GM18867 (cell line): ENCODE data around the gene NR6A1.

Experiments used
- ATAC-seq: cut with Tn5 transposase; IDR thresholded peaks from one replicate; pipeline ENCODE4 v1.9.1; 2021; ENCODE audit warnings: mild to moderate bottlenecking, moderate library complexity; ENCODE audit not compliant: unreplicated experiment

The NR6A1 gene

DNA sequence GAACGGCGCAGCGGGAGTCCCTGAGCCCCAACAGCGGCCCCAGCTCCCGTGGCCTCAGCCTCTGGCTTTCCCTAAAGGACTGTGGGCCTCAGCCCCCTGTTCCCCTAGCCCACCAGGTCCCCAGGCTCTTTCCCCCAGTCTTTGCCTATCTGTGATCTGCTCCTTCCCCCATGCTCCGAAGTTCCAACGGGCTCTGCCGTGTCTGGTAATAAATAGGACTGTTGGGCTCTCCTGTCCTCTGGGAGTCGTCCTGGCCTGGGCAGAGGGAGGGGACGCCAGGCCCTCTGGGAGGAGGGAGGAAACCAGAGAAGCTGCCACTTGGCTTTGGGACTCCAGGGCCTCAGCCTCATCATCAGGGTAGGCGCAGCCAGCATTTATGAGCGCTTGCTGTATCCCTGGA is 292.8 kb downstream of the NR6A1 start:
- ATAC-seq, result no peak

DNA sequence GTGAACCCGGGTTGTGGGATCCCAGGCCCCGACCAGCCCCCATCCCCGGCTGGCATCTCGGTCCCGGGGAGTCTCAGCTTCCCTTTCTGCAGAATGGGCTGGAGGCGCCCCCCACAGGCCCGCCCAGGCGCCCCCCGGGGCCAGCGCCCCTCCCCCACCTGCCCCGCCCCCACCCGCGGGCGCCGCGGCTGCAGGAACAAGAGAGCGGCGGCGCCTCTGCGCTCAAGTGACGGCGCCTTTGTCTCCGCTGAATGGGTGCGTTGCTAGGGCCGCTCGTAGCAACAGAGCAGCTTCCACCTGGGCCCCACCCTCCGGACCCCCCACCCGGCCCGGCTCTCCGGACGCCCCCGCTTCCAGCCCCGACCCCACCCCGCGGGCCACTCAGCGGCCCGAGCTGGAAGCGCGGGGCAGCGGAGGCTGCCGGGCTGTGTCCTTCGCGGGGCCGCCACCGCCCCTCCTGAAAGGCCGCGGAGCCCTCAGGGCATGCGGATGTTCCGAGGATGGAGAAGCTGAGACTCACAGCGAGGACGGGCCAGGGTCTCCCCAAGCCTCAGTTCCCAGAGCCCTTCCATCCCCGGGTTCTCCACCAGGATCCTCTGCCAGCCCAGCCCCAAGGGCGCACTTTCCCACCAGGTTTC is 293.3 kb downstream of the NR6A1 start:
- no peak for ATAC-seq

DNA sequence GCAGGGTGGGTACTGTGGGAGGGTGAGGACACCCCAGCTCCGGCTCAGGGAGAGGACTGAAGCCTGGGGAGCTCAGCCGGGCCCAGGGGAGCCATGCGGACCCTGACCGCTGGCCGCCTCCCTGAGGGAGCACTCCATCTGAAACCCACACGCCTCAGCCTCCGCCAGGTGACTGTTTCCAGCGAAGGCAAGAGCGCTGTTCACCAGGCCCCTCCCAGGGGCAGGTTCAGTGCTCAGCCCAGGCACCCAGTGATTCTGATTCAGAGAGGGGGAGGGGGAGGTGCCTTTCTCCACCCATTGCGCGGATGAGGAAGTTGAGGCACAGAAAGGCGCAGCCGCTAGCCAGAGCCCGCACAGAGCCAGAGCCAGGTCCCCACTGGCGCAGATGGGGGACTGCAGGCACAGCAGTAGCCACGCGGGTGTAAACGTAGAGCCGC is 293.9 kb downstream of the NR6A1 start:
- ATAC-seq, result no peak

DNA sequence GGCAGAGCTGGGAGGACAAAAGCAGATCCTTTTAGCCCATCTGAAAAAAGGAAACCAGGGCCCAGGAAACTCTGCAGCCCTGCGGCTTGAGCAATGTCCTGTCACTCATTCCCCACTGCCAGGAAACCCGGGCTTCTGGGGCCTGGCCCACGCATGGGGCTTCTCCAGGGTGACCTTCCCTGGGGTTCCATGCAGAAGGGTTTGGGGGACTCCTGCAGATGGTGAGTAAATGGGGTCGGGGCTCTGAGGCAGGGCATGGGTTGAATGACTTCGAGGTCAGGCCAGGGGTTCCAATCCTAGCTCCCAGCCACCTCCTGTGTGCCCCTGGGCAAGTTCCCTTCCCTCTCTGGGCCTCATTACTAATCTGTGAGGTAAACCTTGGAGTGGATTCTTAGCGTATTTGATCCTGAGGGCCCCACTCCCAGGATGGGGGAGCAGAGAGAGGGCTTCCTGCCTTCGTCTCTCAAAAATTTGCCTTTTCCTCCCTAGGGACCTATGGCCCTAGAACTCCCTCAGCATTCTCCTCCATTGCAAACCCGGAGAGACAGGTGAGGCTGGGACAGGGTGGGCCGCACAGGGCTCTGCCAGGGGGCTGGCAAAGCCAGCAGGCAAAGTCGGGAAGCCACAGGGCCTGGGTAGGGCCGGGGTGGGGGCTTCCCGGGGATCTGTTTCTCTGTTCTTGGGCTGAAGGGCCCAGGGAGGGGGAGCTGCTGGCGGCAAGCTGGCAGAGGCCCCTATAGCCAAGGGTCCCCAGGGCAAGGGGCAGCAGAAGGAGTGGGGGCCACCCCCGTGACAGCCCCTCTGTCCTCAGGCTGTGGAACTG is 295.0 kb downstream of the NR6A1 start:
- no peak for ATAC-seq

DNA sequence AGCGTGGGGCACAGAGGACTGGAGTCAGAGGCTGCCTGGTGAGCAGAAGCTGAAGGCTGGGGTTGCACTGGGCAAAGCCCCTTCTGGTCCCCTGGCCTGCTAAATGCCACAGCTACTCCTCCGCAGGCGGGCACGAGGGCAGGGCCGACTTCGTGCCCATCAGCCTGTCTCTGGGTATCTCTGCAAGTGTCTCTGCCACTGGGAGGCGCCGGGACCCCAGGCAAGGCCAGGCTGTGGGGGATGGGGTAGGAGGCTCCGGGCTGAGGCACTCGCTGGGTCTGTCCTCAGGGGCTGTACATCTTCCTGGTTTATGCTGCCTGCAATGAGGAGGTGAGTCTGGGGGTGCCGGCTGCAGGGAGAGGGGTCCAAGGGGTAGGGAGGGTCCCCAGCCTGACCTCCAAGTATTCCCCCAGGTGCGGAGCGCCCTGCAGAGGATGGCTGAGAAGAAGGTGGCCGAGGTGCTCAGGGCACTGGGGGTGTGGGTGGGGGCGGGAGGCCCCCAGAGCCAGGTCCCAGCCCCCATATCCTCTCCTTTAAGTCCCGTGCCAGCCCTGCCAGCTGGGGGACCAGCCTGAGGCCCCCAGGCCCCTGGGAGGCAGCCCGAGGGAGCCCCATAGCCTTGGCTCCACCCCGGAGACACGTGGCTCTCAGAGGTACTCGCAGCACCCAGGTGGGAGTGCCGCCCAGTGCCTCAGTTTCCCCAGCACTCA is 295.8 kb downstream of the NR6A1 start:
- ATAC-seq, result no peak

DNA sequence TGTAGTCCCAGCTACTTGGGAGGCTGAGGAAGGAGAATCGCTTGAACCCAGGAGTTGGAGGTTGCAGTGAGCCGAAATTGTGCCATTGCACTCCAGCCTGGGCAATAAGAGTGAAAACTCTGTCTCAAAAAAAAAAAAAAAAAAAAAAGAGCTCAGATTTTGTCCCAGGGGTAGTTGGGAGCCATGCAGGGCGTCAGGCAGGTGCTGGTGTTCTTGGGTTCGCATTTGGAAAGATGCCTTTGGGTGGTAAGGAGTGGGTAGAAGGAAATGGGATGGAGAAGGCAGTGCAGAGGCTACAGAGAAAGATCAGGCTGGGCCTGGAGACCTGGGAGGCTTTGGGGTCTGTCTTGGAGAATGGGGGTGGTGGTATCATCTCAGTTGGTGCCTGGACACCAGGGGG is 297.0 kb downstream of the NR6A1 start:
- ATAC-seq, result no peak

DNA sequence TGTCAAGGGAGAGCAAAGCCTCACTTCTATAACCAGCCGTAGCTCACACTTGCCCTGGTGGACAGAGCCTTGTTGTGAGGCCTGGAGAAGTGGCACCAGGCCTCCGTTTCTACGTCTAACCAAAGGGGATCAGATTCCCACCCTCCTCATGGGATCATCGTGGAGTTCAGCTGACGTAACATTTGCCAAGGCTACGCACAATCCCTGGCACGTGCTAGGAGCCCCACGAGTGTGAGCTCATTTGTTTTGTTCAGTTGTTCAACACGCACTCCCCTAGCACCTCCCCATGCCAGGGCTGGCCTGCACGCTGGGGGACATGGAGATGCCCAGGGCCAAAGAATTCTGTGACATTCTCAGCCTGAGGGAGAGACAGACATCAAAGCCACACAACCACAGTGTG is 297.8 kb downstream of the NR6A1 start:
- no peak for ATAC-seq

DNA sequence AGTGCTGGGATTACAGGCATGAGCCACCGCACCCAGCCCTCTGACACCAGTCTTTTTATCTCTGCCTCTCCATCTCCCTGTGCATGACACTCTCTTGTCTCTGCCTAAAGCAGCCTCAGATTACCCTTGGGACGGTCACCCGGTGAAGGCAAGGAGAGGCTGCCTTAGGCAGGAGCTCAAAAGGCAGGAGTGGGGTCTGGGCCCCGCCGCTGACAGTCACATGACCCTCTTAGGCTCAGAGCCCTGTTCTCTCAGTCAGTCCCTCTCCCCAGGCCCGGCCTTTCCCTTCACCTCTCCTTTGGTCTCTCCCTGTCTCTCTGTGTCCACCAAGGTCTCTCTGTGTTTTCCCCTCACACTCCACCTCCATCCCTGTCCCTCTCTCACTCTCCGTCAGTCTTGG is 298.3 kb downstream of the NR6A1 start:
- no peak for ATAC-seq

DNA sequence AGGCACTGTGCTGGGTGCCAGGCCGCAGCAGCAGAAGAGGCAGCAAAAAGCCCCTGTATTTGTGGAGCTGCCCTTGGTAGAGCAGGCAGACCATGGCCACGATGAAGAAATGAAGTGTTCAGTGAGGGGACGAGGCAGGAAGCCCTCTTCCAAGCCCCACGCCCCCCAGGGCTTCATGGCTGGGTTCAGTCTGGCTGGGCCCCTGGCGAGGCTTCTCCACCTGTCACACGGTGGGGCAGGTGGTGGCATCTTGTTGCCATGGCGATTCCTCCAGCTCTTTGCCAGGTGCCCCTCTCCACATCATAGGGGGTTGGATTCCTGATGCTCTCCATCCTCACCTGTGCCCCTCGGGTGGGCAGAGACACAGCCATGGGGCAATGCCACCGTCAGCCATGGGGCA is 299.4 kb downstream of the NR6A1 start:
- ATAC-seq, result no peak

DNA sequence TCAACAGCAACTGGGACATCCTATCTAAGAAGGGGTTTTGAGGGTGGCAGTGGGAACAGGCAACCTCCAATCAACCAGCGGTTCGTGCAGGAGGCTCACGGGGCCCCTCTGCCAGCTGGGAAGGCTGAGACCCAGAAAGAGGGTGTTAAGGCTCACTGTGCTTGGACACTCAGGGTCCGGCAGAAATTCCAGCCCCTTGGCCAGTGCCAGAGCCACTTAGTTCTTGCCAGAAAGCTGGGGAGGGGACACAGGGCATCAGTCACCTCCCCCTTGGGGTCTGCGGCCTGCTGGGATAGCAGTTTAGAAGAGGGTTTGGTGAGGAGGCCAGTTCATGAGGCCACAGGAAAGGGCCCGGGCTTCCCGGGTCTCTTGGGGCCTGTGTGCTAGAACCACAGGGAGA is 300.4 kb downstream of the NR6A1 start:
- ATAC-seq, result no peak

DNA sequence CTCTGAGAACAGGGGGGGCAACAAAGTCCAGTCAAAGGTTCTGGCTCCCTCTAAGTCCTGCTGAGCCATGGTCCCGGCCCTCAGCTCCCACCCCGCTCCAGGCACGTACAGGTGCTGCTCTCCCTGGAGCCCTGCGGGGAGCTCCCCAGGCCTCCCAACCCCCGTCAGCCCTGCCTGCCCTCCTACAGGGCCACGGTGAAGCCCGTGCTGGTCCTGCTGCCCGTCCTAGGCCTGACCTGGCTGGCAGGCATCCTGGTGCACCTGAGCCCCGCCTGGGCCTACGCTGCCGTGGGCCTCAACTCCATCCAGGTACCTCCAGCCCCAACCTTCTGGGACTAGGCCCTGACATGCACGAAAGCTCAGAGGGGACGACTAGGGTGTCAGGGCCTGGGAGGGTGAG is 300.8 kb downstream of the NR6A1 start:
- no peak for ATAC-seq

DNA sequence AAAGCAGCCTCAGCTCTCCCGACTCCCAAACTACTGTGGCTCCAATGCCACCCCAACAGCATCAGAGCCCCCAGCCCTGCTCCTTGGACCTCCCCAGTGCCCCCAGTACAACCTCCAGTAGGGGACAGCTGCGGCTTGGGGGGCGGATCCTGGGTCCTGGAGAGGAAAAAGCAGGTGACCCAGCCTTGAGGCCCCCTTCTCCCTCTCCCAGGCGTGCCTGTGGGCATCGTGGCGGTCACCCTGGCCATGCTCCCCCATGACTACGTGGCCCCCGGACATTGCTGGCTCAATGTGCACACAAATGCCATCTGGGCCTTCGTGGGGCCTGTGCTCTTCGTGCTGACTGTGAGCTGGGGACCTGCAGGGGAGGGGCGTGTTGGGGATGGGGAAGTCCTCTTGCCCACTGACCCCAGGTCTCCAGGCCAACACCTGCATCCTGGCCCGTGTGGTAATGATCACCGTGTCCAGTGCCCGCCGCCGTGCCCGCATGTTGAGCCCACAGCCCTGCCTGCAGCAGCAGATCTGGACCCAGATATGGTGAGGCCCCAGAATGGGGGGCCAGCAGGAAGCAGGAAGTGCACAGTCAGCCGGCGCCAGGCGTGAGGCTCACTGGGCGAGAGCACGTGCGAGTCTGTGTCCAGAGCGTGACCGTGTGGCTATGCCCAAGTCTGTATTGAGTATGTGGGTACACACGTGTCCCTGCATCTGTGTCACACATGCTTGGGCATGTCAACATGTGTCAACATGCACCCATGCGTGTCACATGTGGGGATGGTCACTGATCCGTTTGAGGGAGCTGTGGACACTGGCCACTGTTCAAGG is 301.9 kb downstream of the NR6A1 start:
- no peak for ATAC-seq

DNA sequence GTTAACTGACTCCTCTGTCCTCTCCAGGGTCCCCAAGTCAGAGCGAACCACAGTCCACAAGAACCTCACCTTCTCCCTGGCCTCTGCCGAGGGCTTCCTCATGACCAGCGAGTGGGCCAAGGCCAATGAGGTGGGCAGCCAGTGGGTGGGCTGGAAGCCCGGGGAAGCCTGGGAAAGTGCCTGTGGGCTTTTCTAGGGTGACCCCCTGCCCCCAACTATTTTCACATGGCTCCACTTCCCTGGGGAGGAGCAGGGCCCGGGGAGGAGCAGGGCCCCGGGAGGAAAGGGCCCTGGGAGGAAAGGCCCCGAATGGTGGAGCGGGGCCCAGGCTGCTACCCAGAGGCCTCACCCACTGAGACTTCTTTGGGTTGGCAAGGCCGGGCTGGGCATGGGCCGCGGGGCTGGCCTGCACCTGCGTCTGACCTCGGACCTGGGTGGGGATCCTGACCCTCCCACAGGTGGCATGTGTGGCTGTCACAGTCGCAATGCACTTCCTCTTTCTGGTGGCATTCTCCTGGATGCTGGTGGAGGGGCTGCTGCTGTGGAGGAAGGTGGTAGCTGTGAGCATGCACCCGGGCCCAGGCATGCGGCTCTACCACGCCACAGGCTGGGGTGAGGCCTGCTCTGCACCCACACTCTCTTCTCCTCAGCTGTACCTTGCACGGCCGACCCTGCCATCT is 302.9 kb downstream of the NR6A1 start:
- no peak for ATAC-seq

DNA sequence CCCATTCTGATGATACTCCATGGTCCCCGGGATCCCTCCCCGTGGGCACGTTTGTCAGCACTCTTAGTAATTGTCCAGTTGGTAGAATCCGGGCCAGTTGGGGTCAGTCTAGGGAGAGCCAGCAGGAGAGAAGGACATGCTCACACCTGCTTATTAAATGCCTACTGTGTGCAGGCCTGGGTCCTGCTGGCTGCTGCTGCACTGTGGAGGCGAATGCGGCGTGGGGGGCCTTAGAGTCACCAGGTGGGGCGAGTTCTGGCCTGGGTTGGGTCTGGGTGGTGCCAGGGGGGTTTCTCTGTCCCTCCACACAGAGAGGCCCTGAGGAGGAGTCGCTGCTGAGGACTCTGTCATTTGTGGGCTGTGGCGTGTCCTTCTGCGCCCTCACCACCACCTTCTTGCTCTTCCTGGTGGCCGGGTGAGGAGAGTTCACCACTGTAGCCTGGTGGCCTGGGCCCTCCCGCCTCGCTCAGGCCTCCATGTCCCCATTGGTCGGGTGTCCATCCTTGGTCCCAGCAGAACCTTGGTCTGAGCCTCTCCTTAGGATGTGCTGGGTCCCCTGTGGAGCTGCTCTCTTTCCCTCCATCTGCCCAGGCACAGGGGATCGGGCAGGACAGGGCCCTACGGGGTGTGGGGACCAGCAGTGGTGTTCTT is 303.6 kb downstream of the NR6A1 start:
- ATAC-seq, result no peak
